Duodenal mucosa (tissue), 2 donors: ENCODE data around the gene ZNF497.
"Not testable (repeated sequence)": the region's sequence is repeated elsewhere in the genome, so short reads cannot be mapped to it uniquely, and the experiment has no call there.

ENCODE experiments used
- H3K27ac ChIP-seq: one replicate; pipeline ENCODE4 v1.7.0; 2013; ENCODE audit warnings: low read depth, low read length
- H3K27me3 ChIP-seq, 2 donors: one replicate each; pipeline ENCODE4 v1.7.0; 2013; ENCODE audit warnings: low read length in 2 of 2, control low read depth in 1 of 2; ENCODE audit not compliant: insufficient read depth in 2 of 2, control insufficient read depth in 1 of 2
- H3K36me3 ChIP-seq, 2 donors: one replicate each; pipeline ENCODE4 v1.7.0; 2013; ENCODE audit warnings: low read length in 2 of 2, control low read depth in 1 of 2; ENCODE audit not compliant: insufficient read depth in 2 of 2, control insufficient read depth in 1 of 2
- H3K4me1 ChIP-seq, 2 donors: one replicate each; pipeline ENCODE4 v1.7.0; 2013; ENCODE audit warnings: low read length in 2 of 2, control low read depth in 1 of 2; ENCODE audit not compliant: insufficient read depth in 2 of 2, control insufficient read depth in 1 of 2
- H3K4me3 ChIP-seq, 2 donors: one replicate each; pipeline ENCODE4 v1.7.0; 2013; ENCODE audit warnings: low read length in 2 of 2, low read depth in 1 of 2
- H3K9ac ChIP-seq, 2 donors: one replicate each; pipeline ENCODE4 v1.7.0; 2013; ENCODE audit warnings: low read length in 2 of 2, low read depth in 1 of 2
- H3K9me3 ChIP-seq, 2 donors: one replicate each; pipeline ENCODE4 v1.7.0; 2013; ENCODE audit warnings: low read length in 2 of 2, control low read depth in 1 of 2; ENCODE audit not compliant: control insufficient read depth in 1 of 2

Gene ZNF497

GRCh38 chr19:58354478-58355030 lies 8.0 kb downstream of the ZNF497 start:
- H3K27me3 ChIP-seq = peaks cover 0 to 3% of the 10 kb centered on the region in 2 donors
- H3K4me3 ChIP-seq = no peak overlapping the region
- H3K9me3 ChIP-seq = no peaks in the 10 kb centered on the region
- no peaks in the 10 kb centered on the region for H3K36me3 ChIP-seq
- no peak overlapping the region for H3K9ac ChIP-seq
- no peak overlapping the region for H3K27ac ChIP-seq
- H3K4me1 ChIP-seq = peaks cover 0 to 10% of the 10 kb centered on the region in 2 donors

DNA sequence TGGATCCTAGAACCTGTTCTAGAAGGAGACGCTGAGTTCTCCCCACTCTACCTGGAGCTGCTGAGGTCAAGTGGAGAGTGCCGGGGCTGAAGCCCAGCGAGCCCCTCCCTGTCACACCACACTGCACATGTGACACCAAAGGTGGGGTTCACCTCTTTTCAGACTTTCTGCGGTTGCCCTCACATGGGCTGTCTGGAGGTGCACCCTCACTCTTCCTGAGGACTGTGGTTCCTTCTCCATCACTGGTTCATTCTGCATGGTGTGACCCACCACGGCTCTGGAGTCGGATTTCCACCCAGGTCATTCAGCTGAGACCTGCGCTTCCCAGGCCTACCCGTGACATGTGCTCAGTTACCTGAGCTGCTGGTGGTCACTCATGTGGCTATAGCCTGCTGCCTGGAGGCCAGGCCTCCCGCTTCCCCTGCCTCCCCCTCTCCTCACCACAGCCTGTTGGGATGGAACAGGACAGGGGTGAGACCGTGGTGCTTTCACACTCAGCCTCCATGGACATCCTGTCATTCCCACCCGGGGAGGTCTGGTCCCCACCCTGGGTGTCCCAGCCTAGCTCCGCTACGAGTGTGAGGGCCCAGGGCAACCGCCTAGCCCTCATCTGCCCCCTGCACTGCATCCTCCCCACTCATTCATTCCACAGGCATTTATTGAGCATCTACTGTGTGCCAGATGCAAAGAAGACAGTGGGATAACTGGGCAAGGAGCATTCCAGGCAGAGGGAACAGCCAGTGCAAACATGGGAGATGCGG lies 8.7 kb downstream of the ZNF497 start:
- no peaks in the 10 kb centered on the region for H3K9me3 ChIP-seq
- H3K27me3 ChIP-seq = peaks cover 0 to 3% of the 10 kb centered on the region in 2 donors
- no peak overlapping the region for H3K9ac ChIP-seq
- H3K4me3 ChIP-seq = no peak overlapping the region
- no peaks in the 10 kb centered on the region for H3K36me3 ChIP-seq
- H3K4me1 ChIP-seq = peaks cover 0 to 10% of the 10 kb centered on the region in 2 donors
- no peak overlapping the region for H3K27ac ChIP-seq

GRCh38 chr19:58352760-58353671 lies 9.5 kb downstream of the ZNF497 start, which contains the start of gene A1BG:
Gene A1BG (minus strand): TSS chr19:58353492. CDS start chr19:58353437, 55 bp downstream.
- Histone ChIP-seq H3K9me3 (no peaks in the 10 kb centered on the region), H3K4me1 (peaks cover 0 to 10% of the 10 kb centered on the region in 2 donors), H3K4me3 (no peak within 1 kb of the TSS), H3K36me3 (no peaks in the 10 kb centered on the region), H3K27me3 (peaks cover 0 to 3% of the 10 kb centered on the region in 2 donors), H3K27ac (no peak within 1 kb of the TSS), H3K9ac (no peak within 1 kb of the TSS)

DNA sequence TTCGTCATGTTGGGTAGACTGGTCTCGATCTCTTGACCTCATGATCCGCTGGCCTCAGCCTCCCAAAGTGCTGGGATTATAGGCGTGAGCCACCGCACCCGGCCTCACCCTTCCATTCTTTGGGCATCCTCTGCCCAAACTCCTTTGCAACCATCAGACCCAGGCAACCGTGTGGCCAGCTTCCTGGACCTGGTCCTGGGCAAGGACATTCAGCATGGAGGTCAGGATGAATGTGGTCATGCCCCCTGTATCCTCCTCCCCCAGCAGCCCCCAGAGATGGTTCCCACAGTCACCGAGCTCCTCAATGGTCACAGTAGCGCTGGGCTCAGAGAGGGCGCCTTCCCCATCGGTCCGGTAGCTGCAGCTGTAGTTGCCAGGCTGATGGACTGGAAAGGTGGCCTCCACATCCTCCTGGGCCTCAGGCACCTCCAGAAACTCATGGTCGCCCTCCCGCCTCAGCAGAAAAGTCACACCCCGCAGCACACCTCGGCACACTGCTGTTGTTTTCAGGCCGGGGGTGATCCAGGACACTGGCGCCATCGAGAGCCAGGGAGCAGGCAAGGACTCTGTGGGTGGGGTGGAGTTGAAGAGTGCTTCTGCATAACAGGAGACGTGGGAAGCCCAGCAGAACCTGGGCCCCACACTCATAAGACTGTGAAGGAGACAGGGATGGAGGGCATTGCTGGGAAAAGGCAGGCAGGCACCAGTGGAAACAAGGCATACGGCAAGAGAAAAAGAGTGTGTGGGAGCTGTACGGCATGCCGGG lies 10.4 kb downstream of the ZNF497 start:
- Histone ChIP-seq H3K27ac (no peak overlapping the region), H3K36me3 (no peaks in the 10 kb centered on the region), H3K9me3 (no peaks in the 10 kb centered on the region), H3K4me1 (peaks cover 0 to 10% of the 10 kb centered on the region in 2 donors), H3K9ac (no peak overlapping the region), H3K4me3 (no peak overlapping the region), H3K27me3 (peaks cover 0 to 3% of the 10 kb centered on the region in 2 donors)

DNA sequence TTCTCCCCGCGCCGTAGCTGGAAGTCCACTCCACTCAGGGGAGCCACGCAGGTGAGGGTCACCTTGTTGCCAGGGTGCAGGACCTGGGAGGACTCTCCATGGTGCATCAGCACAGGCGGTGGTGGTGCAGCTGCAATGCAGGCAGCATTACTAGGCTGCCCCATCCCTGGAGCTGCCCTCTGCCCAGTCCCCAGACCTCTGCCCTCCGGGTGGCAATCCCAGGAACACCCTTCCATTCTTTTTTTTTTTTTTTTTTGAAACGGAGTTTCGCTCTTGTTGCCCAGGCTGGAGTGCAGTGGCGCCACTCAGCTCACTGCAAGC lies 11.0 kb downstream of the ZNF497 start:
- Histone ChIP-seq H3K4me3 (no peak overlapping the region), H3K9me3 (no peaks in the 10 kb centered on the region), H3K36me3 (no peaks in the 10 kb centered on the region), H3K27ac (no peak overlapping the region), H3K4me1 (peaks cover 0 to 3% of the 10 kb centered on the region in 2 donors), H3K9ac (no peak overlapping the region), H3K27me3 (peaks cover 0 to 3% of the 10 kb centered on the region in 2 donors)

GRCh38 chr19:58350871-58351557 lies 11.5 kb downstream of the ZNF497 start:
- H3K36me3 ChIP-seq = no peaks in the 10 kb centered on the region
- H3K27me3 ChIP-seq = peaks cover 0 to 3% of the 10 kb centered on the region in 2 donors
- no peak overlapping the region for H3K4me3 ChIP-seq
- no peaks in the 10 kb centered on the region for H3K9me3 ChIP-seq
- H3K9ac ChIP-seq = no peak overlapping the region
- no peak overlapping the region for H3K27ac ChIP-seq
- H3K4me1 ChIP-seq = no peaks in the 10 kb centered on the region

DNA sequence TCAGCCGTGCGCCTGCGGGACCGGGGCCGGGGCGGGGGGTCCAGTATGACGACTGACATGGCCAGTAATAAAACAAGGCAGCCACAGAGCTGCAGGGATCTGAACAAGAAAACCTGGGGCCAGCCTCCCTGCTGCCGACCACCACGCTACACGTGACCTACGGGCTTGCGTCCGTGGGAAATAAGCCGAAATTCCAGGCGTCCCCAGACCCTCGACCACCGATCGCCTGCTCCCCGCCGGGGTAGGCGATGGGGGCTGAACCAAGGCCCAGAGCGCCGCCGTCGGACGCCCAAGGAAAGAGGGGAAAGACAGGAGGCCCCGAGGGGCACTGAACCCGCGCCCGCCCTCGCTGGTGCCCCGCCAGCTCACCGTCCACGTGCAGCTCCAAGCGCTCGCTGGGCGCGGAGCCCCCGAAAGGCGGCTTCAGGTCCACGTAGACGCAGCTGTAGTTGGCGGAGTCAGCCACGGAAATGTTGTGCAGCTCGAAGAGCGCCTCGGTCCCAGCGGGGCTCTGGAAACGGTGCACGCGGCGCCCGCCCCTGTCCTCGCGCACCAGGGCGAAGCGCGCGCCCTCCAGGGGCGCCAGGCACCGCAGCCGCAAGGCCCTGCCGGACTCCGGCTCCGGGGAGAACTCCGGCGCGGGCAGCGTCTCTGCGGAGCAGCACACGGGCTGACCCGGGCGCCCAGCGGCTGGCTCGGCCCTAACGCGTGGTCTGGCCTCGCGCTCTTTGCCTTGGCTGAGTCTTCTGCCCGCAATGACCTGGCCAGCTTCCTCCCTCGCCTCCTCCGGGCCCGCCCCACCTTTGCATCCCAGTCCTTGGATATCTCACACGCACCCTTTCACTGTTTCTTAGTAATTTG lies 12.3 kb downstream of the ZNF497 start:
- Histone ChIP-seq H3K9ac (no peak overlapping the region), H3K36me3 (no peaks in the 10 kb centered on the region), H3K27me3 (peaks cover 0 to 3% of the 10 kb centered on the region in 2 donors), H3K4me1 (no peaks in the 10 kb centered on the region), H3K4me3 (peak overlapping the region in 1 of 2 donors; percentile 16), H3K9me3 (no peaks in the 10 kb centered on the region), H3K27ac (no peak overlapping the region)

GRCh38 chr19:58349590-58349989 lies 13.0 kb downstream of the ZNF497 start:
- Histone ChIP-seq H3K36me3 (no peaks in the 10 kb centered on the region), H3K9ac (no peak overlapping the region), H3K9me3 (no peaks in the 10 kb centered on the region), H3K27me3 (peaks cover 0 to 3% of the 10 kb centered on the region in 2 donors), H3K4me3 (no peak overlapping the region), H3K4me1 (no peaks in the 10 kb centered on the region), H3K27ac (no peak overlapping the region)

DNA sequence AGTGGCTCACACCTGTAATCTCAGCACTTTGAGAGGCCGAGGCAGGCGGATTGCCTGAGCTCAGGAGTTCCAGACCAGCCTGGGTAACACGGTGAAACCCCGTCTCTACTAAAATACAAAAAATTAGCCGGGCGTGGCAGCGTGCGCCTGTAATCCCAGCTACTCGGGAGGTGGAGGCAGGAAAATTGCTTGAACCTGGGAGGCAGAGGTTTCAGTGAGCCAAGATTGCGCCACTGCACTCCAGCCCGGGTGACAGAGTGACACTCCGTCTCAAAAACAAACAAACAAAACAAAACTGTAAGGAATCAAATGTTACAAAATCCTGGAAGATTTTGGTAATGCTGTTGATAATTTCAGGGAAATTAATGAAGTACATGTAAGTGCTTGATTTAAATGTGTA lies 14.5 kb downstream of the ZNF497 start:
- not testable (repeated sequence) for H3K27me3 ChIP-seq, H3K9me3 ChIP-seq, H3K27ac ChIP-seq, H3K4me1 ChIP-seq, H3K36me3 ChIP-seq
- Histone ChIP-seq H3K4me3 (peak overlapping the region; percentile 71 to 73), H3K9ac (peak overlapping the region; percentile 43 to 47)
